ENCODE measurements around the gene NIM1K.

GRCh38 chr5:43192558-43193180 is 644 bp downstream of the NIM1K start:
- TF ChIP-seq GABPA (IDR thresholded peaks at IDR 0.05; ENCODE audit: low read depth) (no peak), CTCF (IDR thresholded peaks at IDR 0.05) (no peak), POLR2AphosphoS5 (IDR thresholded peaks at IDR 0.05; ENCODE audit: low read depth, low read length) (no peak)
